A549 treated with GW870086 at 1 μM for 4 hours (cell line): ENCODE measurements around the gene EPS8. TPM values are rescaled to one million over a fixed set of nuclear protein-coding genes. Genes with fewer than 3 reads are reported as not detected.

Experiments
- total RNA-seq: library from RNA; stranded (reverse); fragments of 200-300 nt; extraction: Qiagen RNA extraction; gene quantifications from 5 replicates; pipeline ENCODE4 v1.2.3, GENCODE V29; 2022; ENCODE audit warnings: low read depth

EPS8 gene
- total RNA-seq: 38.1 to 49.0 TPM (median 44.8 TPM) in 5 replicates

GRCh38 chr12:15789220-15790171 is at the start of gene EPS8:
EPS8 (minus strand) TSS chr12:15789388; CDS start chr12:15682951, 106,437 bp downstream.

Other genes starting within 250 kb of the EPS8 start
- 176 to 207 TPM (median 193 TPM) in 5 replicates for gene STRAP, start 93.0 kb upstream of the EPS8 start, total RNA-seq
- gene DERA, start 121.9 kb upstream of the EPS8 start, total RNA-seq: 35.1 to 50.4 TPM (median 43.2 TPM) in 5 replicates